Fibroblast of pulmonary artery (primary cell): ENCODE measurements around the gene MYL12B.

ENCODE experiments used
- DNase-seq: peaks from one replicate; pipeline ENCODE4 v3.0.0-alpha.2; 2010; ENCODE audit warnings: low read depth
- H3K4me3 ChIP-seq: replicated peaks from 2 replicates; pipeline ENCODE4 v1.5.1; 2011; ENCODE audit warnings: low read depth, mild to moderate bottlenecking, control low read depth, low read length, moderate library complexity
- CTCF ChIP-seq: IDR thresholded peaks from 2 replicates; pipeline ENCODE4 v1.5.1; 2011; ENCODE audit warnings: mild to moderate bottlenecking, control low read depth, low read length, inconsistent platforms; ENCODE audit errors: missing control alignments

The MYL12B gene

DNA sequence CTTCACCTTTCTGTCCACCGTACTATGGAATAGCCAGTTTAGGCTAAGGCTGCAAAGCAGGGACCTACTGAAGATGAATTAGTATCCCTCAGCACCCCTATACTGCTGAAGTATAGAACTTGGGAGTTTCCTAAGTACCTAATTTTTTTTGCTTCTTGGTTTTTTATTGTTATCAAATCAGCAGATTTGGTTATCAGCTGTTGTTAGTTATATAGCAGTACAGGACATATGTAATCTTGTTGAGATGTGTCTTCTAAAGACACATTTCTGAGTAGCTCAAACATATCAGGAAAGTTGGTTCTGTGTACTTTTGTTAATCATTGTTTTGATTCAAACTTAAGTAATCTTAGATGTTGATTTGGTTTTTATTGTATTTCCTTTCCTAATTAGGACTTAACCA, 9.1 kb upstream of the MYL12B start:
- no peak for TF ChIP-seq CTCF
- no peak for DNase-seq
- H3K4me3 ChIP-seq = no peak overlapping the region

DNA sequence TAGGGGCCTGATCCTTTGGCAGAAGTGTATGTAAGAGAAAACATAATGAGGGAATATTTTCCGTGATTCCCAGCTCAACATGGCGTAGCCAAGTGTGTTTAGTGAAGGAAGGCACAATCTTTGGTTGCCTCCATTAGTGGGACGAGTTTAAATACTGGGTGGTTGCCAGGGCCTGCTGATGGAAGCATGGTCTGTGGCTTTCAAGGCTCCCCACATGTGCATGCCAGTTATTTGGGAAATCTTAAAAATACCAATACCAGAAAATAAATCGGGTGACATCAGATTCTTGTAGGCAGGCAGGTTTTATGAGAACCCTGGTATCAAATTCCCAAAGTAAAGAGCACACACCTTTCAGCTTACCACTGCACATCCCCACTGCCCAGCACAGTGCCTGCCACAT, 7.2 kb upstream of the MYL12B start:
- no peak for TF ChIP-seq CTCF
- no peak for DNase-seq
- H3K4me3 ChIP-seq = no peak overlapping the region

DNA sequence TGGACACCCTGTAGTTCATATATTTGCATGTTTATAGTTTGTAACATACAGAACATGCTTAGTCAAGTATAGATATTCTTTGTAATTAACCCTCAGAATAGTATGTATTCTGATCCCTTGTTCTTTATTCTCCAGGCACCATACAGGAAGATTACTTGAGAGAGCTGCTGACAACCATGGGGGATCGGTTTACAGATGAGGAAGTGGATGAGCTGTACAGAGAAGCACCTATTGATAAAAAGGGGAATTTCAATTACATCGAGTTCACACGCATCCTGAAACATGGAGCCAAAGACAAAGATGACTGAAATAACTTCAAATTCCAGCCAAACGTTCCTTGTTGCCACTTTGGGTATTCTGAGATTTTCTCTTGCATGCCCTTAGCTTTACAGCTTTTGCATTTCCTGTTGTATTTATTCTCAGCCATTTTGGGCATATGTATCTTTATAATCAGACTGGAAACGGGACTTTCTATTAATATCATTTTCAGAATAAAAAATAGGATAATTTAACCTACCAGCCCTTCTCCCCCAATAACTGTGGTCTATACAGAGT, 6.2 kb upstream of the MYL12B start:
- no peak for TF ChIP-seq CTCF
- no peak for DNase-seq

DNA sequence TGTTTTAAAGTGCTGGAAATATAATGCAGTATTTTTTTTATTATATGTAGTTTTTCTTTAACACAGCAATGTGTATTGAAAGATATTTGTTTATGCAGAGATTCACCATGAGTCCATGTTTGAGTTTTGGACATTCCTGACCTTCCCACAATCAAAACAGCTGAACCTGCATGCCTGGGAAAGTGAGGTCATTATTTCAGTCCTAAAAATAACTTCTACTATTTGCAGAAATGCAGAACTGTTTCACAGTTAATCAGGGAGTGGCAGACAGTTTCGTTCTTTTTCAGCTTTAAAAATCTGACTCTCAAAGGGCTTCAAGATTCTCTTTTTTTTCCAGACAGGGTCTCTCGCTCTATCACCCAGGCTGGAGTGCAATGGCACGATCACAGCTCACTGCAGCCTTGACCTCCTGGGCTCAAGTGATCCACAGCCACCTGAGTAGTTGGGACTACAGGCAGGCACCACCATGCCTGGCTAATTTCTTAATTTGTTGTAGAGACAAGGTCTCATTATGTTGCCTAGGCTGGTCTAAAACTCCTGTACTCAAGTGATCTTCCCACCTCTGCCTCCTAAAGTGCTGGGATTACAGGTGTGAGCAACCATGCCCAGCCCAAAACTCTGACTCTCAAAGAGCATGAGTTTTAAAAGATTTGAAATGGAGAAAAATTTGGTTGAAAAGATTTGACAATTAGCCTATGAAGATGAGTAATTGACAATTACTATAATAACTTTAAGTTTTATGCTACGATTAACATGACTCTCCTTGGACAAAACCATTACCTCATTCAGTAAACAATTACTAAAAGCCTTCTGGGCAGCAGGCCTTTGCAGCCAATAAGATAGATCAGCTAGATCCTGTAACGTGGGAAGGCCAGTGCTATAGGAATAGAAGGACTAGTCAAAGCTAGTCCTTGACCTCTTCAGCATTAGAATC, 5.0 kb upstream of the MYL12B start:
- no peak overlapping the region for H3K4me3 ChIP-seq
- TF ChIP-seq CTCF = no peak
- peak; percentile 55 for DNase-seq

More for the DNA sequence above, 6.2 kb upstream of the MYL12B start:
- no peak overlapping the region for H3K4me3 ChIP-seq

DNA sequence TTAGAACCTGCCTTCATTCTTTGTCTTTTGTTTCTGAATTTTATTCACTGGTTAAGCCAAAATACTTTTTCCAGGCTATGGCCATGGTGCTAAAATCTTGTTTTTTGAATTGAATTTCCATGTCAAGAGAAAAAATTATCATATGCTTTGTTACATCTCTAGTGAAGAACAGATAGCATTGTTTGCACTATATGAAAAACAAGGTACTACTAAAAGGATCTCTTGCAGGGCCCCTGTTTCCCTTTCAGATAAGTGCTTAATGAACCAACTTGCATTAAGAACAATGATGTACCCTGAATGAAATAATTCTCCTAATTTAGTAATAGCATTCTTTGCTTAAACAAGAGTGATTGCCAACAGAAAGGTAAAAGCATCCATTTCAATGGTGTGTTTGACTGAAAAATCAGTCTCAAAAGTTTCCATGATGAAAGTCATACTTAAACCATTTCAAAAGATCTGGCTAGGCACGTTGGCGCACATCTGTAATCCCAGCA, 4.3 kb upstream of the MYL12B start:
- no peak overlapping the region for H3K4me3 ChIP-seq
- TF ChIP-seq CTCF = no peak
- DNase-seq = no peak

GRCh38 chr18:3260995-3261372, 949 bp upstream of the MYL12B start:
- TF ChIP-seq CTCF = no peak
- H3K4me3 ChIP-seq = peak overlapping the region; percentile 84
- no peak for DNase-seq
